VCaP (cell line): ENCODE results near the gene DNAI7.

Experiments used
- H3K27ac ChIP-seq: fragments of 450-650 bp; 2 replicates; pipeline ENCODE4 v1.5.1; 2017
- TF ChIP-seq, protein P1 (sequence below): fragments of 450-650 bp; conservative IDR thresholded peaks from 2 replicates; pipeline ENCODE4 v1.5.1; 2017; ENCODE audit warnings: mild to moderate bottlenecking, moderate library complexity

DNAI7 gene

DNA sequence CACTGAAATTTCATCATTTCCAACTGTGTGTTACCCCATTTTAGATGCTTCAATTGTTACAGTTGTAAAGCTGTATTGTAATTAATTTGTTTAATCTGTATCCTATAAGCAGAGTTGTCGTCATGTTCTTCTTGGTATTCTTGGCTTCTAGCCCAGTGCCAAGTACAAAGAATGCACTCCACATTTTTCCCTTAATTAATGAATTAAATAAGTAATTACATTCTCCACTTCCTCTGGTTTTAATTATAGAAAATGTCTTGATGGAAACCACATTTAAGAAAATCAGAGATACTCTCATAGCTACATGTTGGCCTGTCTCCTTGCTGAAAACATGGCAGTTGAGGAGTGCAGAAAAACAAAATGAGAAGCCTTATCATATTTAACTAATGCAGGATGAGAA is 746 bp downstream of the DNAI7 start:
- TF ChIP-seq, protein P1, sequence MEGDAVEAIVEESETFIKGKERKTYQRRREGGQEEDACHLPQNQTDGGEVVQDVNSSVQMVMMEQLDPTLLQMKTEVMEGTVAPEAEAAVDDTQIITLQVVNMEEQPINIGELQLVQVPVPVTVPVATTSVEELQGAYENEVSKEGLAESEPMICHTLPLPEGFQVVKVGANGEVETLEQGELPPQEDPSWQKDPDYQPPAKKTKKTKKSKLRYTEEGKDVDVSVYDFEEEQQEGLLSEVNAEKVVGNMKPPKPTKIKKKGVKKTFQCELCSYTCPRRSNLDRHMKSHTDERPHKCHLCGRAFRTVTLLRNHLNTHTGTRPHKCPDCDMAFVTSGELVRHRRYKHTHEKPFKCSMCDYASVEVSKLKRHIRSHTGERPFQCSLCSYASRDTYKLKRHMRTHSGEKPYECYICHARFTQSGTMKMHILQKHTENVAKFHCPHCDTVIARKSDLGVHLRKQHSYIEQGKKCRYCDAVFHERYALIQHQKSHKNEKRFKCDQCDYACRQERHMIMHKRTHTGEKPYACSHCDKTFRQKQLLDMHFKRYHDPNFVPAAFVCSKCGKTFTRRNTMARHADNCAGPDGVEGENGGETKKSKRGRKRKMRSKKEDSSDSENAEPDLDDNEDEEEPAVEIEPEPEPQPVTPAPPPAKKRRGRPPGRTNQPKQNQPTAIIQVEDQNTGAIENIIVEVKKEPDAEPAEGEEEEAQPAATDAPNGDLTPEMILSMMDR = no peak
- peak overlapping the region; percentile 88; the same call in 1 of the 2 replicates for H3K27ac ChIP-seq

- TF ChIP-seq, protein P1 = no peak
- no peak overlapping the region for H3K27ac ChIP-seq
These were observed 4.2 kb downstream of the DNAI7 start for GRCh38 chr12:25190793-25191192.

- TF ChIP-seq, protein P1 = no peak
- no peak overlapping the region for H3K27ac ChIP-seq
These were observed 5.3 kb downstream of the DNAI7 start for GRCh38 chr12:25189656-25190055.

DNA sequence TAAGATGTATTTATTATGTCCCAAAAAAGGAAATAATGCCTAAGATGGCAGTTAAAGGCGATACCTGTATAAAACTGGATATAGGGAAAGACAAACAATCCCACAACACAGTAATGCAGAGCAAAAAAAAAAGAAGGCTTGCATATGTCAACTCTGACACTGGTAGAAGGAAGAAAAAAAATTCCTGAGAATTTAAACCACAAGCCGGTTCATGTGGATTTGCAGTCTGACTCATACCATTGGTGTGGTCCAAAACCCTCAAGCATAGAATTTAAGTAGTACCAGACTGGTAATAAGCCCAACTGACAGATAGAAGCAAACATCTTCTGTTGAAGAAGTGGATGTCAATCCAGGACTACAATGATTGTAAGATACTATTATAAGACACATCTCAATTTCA is 7.2 kb downstream of the DNAI7 start:
- no peak overlapping the region for H3K27ac ChIP-seq
- TF ChIP-seq, protein P1 = no peak

DNA sequence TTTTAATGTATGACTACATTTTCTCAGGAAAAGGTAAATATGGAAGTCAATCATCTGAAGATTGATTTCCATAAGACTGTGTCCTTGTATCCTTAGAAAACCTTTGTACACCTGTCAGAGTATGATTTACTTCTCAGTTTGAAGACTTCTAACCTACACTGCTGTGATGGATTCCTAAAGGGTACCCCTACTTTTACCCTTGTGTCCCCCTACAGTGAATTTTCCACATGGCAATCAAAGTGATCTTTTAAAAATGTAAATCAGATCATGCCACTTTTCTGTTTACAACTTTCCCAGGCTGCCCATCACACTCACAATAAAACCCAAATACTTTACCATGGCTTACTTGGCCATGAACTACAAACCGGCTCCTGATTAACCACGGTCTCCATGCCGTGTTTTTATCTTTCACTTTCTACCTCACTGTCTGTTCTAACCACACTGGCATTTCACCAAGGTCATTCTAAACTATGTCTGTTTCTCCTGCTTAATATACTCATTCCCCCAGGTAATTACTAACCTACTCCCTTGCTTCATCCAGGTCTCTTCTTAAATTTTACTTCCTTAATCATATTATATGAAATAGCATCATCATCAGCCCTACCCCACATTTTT is 8.1 kb downstream of the DNAI7 start:
- H3K27ac ChIP-seq = no peak overlapping the region
- TF ChIP-seq, protein P1 = no peak

GRCh38 chr12:25186038-25186787 is 8.7 kb downstream of the DNAI7 start:
- H3K27ac ChIP-seq = no peak overlapping the region
- TF ChIP-seq, protein P1 = no peak

- TF ChIP-seq, protein P1 = no peak
- H3K27ac ChIP-seq = no peak overlapping the region
These were observed 10.8 kb downstream of the DNAI7 start for GRCh38 chr12:25184132-25184531.
